IMR-90 (cell line): ENCODE data around the gene CLEC11A. TPM values are rescaled to one million over a fixed set of nuclear protein-coding genes. Genes with fewer than 3 reads are reported as not detected.

Source experiments
- ATAC-seq: fragments of 200-7000 bp; cut with Tn5 transposase; 2 replicates; pipeline ENCODE4 v1.9.1; 2020; ENCODE audit warnings: low read depth, mild to moderate bottlenecking, moderate library complexity
- BruUV-seq: library from RNA; stranded (reverse); fragments of 400-500 nt; replicated peaks from 2 replicates; lab custom pipeline; 2021; lab: Mats Ljungman, UMichigan
- CTCF ChIA-PET: fragments of 300-600 bp; formaldehyde crosslinking; extraction: SDS; loops from one replicate; lab custom pipeline; 2021; ENCODE audit warnings: antibody characterized with exemption; lab: Yijun Ruan, JAX
- POLR2A ChIA-PET: fragments of 300-600 bp; sonication (Branson Sonifier 250); formaldehyde crosslinking; loops from one replicate; lab custom pipeline; 2022; ENCODE audit warnings: antibody characterized with exemption; ENCODE audit not compliant: unreplicated experiment; lab: Charles Lee
- DNase-seq: peaks from one replicate; pipeline ENCODE4 v3.0.0; 2013
- H2AFZ ChIP-seq: replicated peaks from 2 replicates; pipeline ENCODE3; 2013; ENCODE audit warnings: low read length, mild to moderate bottlenecking; ENCODE audit not compliant: poor library complexity
- H2AK5ac ChIP-seq: 2 replicates; pipeline ENCODE4 v1.6.1; 2013; ENCODE audit warnings: low read depth, low read length, inconsistent platforms
- H2AK9ac ChIP-seq: replicated peaks from 2 replicates; pipeline ENCODE3; 2013; ENCODE audit warnings: mild to moderate bottlenecking, low read depth, low read length, moderate library complexity; ENCODE audit not compliant: poor library complexity
- H2BK120ac ChIP-seq: 2 replicates; pipeline ENCODE4 v1.6.1; 2013; ENCODE audit warnings: low read depth, low read length, inconsistent platforms
- H2BK15ac ChIP-seq: 3 replicates; pipeline ENCODE4 v1.6.1; 2013; ENCODE audit warnings: low read depth, low read length, inconsistent platforms
- H2BK20ac ChIP-seq: 2 replicates; pipeline ENCODE4 v1.6.1; 2013; ENCODE audit warnings: low read depth, mild to moderate bottlenecking, inconsistent platforms, low read length, moderate library complexity
- H2BK5ac ChIP-seq: 2 replicates; pipeline ENCODE4 v1.6.1; 2013; ENCODE audit warnings: mild to moderate bottlenecking, low read depth, low read length, inconsistent platforms; ENCODE audit not compliant: poor library complexity, severe bottlenecking
- H3K14ac ChIP-seq: replicated peaks from 2 replicates; pipeline ENCODE4 v1.6.1; 2013; ENCODE audit warnings: low read depth, low read length, inconsistent platforms
- H3K18ac ChIP-seq: 2 replicates; pipeline ENCODE4 v1.6.1; 2013; ENCODE audit warnings: low read depth, low read length, control low read depth
- H3K23ac ChIP-seq: 2 replicates; pipeline ENCODE4 v1.6.1; 2013; ENCODE audit warnings: low read depth, low read length, inconsistent platforms
- H3K27ac ChIP-seq: 2 replicates; pipeline ENCODE4 v1.5.1; 2013; ENCODE audit warnings: mild to moderate bottlenecking, control low read depth, low read length; ENCODE audit not compliant: insufficient read depth
- H3K27me3 ChIP-seq: 2 replicates; pipeline ENCODE4 v1.6.1; 2013; ENCODE audit warnings: low read length; ENCODE audit not compliant: control insufficient read depth, insufficient read depth
- H3K36me3 ChIP-seq: 2 replicates; pipeline ENCODE4 v1.6.1; 2013; ENCODE audit warnings: low read length, mixed read lengths; ENCODE audit not compliant: control insufficient read depth, insufficient read depth
- H3K4ac ChIP-seq: 2 replicates; pipeline ENCODE4 v1.6.1; 2013; ENCODE audit warnings: low read depth, low read length, inconsistent platforms
- H3K4me1 ChIP-seq: 2 replicates; pipeline ENCODE4 v1.6.1; 2013; ENCODE audit warnings: low read length, mixed read lengths; ENCODE audit not compliant: control insufficient read depth, insufficient read depth
- H3K4me2 ChIP-seq: 2 replicates; pipeline ENCODE4 v1.6.1; 2013; ENCODE audit warnings: low read depth, mild to moderate bottlenecking, control low read depth, low read length, moderate library complexity
- H3K4me3 ChIP-seq: 2 replicates; pipeline ENCODE4 v1.5.1; 2013; ENCODE audit warnings: low read depth, mild to moderate bottlenecking, control low read depth, low read length, moderate library complexity; ENCODE audit not compliant: insufficient read depth
- H3K56ac ChIP-seq: 2 replicates; pipeline ENCODE4 v1.6.1; 2013; ENCODE audit warnings: low read length, inconsistent platforms; ENCODE audit not compliant: insufficient read depth; ENCODE audit errors: extremely low read depth
- H3K79me1 ChIP-seq, 2 experiments: 2 replicates each; pipeline ENCODE4 v1.6.1; 2013; ENCODE audit warnings: low read length in 2 of 2, inconsistent platforms in 1 of 2, low read depth in 1 of 2
- H3K9ac ChIP-seq: 2 replicates; pipeline ENCODE4 v1.6.1; 2013; ENCODE audit warnings: low read depth, low read length, control low read depth
- H3K9me1 ChIP-seq: 2 replicates; pipeline ENCODE4 v1.6.1; 2013; ENCODE audit warnings: low read length, inconsistent platforms; ENCODE audit not compliant: insufficient read depth
- H3K9me3 ChIP-seq: 2 replicates; pipeline ENCODE4 v1.6.1; 2013; ENCODE audit warnings: low read length; ENCODE audit not compliant: control insufficient read depth, insufficient read depth
- H4K20me1 ChIP-seq: 2 replicates; pipeline ENCODE4 v1.6.1; 2013; ENCODE audit warnings: low read length, inconsistent platforms; ENCODE audit not compliant: insufficient read depth
- H4K5ac ChIP-seq: 2 replicates; pipeline ENCODE4 v1.6.1; 2013; ENCODE audit warnings: mild to moderate bottlenecking, low read depth, low read length, control low read depth
- H4K8ac ChIP-seq, 2 experiments: 2 replicates each; pipeline ENCODE4 v1.6.1; 2013; ENCODE audit warnings: low read depth in 2 of 2, low read length in 2 of 2, control low read depth in 1 of 2, inconsistent platforms in 1 of 2
- H4K91ac ChIP-seq: 2 replicates; pipeline ENCODE4 v1.6.1; 2013; ENCODE audit warnings: low read depth, low read length, inconsistent platforms; ENCODE audit not compliant: insufficient read depth
- CEBPB ChIP-seq: IDR thresholded peaks from 2 replicates; pipeline ENCODE4 v1.6.1; 2012; ENCODE audit warnings: low read depth, low read length, improper control_type of control experiment
- POLR2A ChIP-seq: IDR thresholded peaks from 2 replicates; pipeline ENCODE4 v1.6.1; 2012; ENCODE audit warnings: mild to moderate bottlenecking, low read depth, low read length
- RAD21 ChIP-seq: IDR thresholded peaks from 2 replicates; pipeline ENCODE4 v1.6.1; 2012; ENCODE audit warnings: low read length, improper control_type of control experiment
- RCOR1 ChIP-seq: IDR thresholded peaks from 2 replicates; pipeline ENCODE4 v1.6.1; 2012; ENCODE audit warnings: mild to moderate bottlenecking, low read length, improper control_type of control experiment; ENCODE audit not compliant: insufficient replicate concordance
- RFX5 ChIP-seq: IDR thresholded peaks from 2 replicates; pipeline ENCODE4 v1.8.0; 2012; ENCODE audit warnings: low read depth, mild to moderate bottlenecking, low read length, moderate library complexity
- WGBS, 2 experiments: methylation state at CpG; one replicate each; pipeline versions ENCODE4 v1.1.5 to v1.1.7; 2013; ENCODE audit warnings: missing lambda C conversion rate in 2 of 2; ENCODE audit not compliant: insufficient read length in 1 of 2; ENCODE audit errors: extremely low coverage in 2 of 2; 5-methylcytosine and 5-hydroxymethylcytosine counted together
- dilution Hi-C: fragments of 300-500 bp; cut with HindIII; formaldehyde crosslinking; loops from one replicate; pipeline ENCODE4 v1.14.3; 2018; ENCODE audit warnings: low sequenced_read_pairs; ENCODE audit not compliant: unreplicated experiment
- in situ Hi-C: fragments of 300-500 bp; cut with MboI; formaldehyde crosslinking; loops from 3 replicates; pipeline ENCODE4 v1.14.3; 2019; ENCODE audit warnings: low sequenced_read_pairs, inconsistent platforms, mixed read lengths
- intact Hi-C: fragments of 100-400 bp; cut with micrococcal nuclease; formaldehyde crosslinking; loops from 2 replicates; pipeline ENCODE4 v1.10.0; 2022
- polyA plus RNA-seq, 3 experiments: library from polyadenylated mRNA; depleted of rRNA; stranded (reverse); fragments of >200 nt; gene quantifications; 2 replicates each; pipeline ENCODE4 v1.2.3, GENCODE V29; 2012; ENCODE audit warnings: low replicate concordance in 1 of 3
- total RNA-seq: library from RNA; depleted of rRNA; stranded (reverse); fragments of >200 nt; gene quantifications from 2 replicates; pipeline ENCODE4 v1.2.3, GENCODE V29; 2012

CLEC11A gene
- total and polyA plus RNA-seq, 2 of the 4 experiments (the other 2 are of a cell fraction) = 17.0 to 152 TPM

- no peak for DNase-seq
- H3K4me2 ChIP-seq = no peak overlapping the region
- H3K9me1 ChIP-seq = no peaks in the 10 kb centered on the region
- H4K8ac ChIP-seq = no peak overlapping the region
- no peak overlapping the region for H2AK9ac ChIP-seq
- H3K4ac ChIP-seq = no peak overlapping the region
- intact Hi-C loops = no loop called here
- ATAC-seq = no peak
- H3K79me1 ChIP-seq = no peaks in the 10 kb centered on the region
- no peak overlapping the region for H2AFZ ChIP-seq
- no peak overlapping the region for H3K27ac ChIP-seq
- TF ChIP-seq CEBPB = no peak
- TF ChIP-seq POLR2A = no peak
- no peak for TF ChIP-seq RAD21
- TF ChIP-seq RCOR1 = no peak
- no peak for TF ChIP-seq RFX5
- no peak overlapping the region for H3K23ac ChIP-seq
- POLR2A ChIA-PET = no interaction called here
- BruUV-seq = no TSS peak
- H4K91ac ChIP-seq = no peak overlapping the region
- WGBS, 2 experiments = 71% methylated on average over 4 of the region's 18 CpGs; no CpG with 5 or more reads in 1 of the 2 experiments
- in situ Hi-C loops = no loop called here
- H2BK20ac ChIP-seq = no peak overlapping the region
- dilution Hi-C loops = no loop called here
- peaks cover 16% of the 10 kb centered on the region for H3K27me3 ChIP-seq
- H3K9me3 ChIP-seq = no peaks in the 10 kb centered on the region
- no peak overlapping the region for H2BK5ac ChIP-seq
- H3K9ac ChIP-seq = no peak overlapping the region
- H3K18ac ChIP-seq = no peak overlapping the region
- H3K36me3 ChIP-seq = no peaks in the 10 kb centered on the region
- H3K4me1 ChIP-seq = no peaks in the 10 kb centered on the region
- no peak overlapping the region for H2BK15ac ChIP-seq
- no peak overlapping the region for H4K5ac ChIP-seq
- H4K20me1 ChIP-seq = no peaks in the 10 kb centered on the region
- CTCF ChIA-PET = no interaction called here
- H3K14ac ChIP-seq = no peak overlapping the region
- no peak overlapping the region for H2AK5ac ChIP-seq
- no peak overlapping the region for H3K4me3 ChIP-seq
- H2BK120ac ChIP-seq = no peak overlapping the region
- H3K56ac ChIP-seq = no peak overlapping the region
Observed at GRCh38 chr19:50741179-50741933, 18.2 kb downstream of the CLEC11A start.
